Stimulated activated CD4-positive, alpha-beta T cell treated with anti-CD3 and anti-CD28 coated beads, Interleukin-12 subunit alpha, Interleukin-12 subunit beta, amount 100 ng/mL, for 48 hours (primary cell): ENCODE results near the gene SPTB.
A peak's percentile ranks its signal among the peaks of the same experiment; 100 is the strongest.
"Not testable (repeated sequence)": the region's sequence is repeated elsewhere in the genome, so short reads cannot be mapped to it uniquely, and the experiment has no call there.

ENCODE experiments used
- DNase-seq, 3 donors: peaks; one replicate each; pipeline ENCODE4 v3.0.0-alpha.2; 2020; ENCODE audit warnings: low read depth in 2 of 3, low spot score in 1 of 3

SPTB gene

GRCh38 chr14:64824471-64824870, 55.2 kb downstream of the SPTB start:
- DNase-seq, result no peak

GRCh38 chr14:64823305-64823861, 56.3 kb downstream of the SPTB start:
- peak; percentile 36 to 66 (median 50) for DNase-seq

- no peak for DNase-seq
These were observed 58.1 kb downstream of the SPTB start for GRCh38 chr14:64821651-64822050.

- no peak for DNase-seq
These were observed 61.6 kb downstream of the SPTB start for GRCh38 chr14:64818151-64818550.

- no peak for DNase-seq
These were observed 62.1 kb downstream of the SPTB start for GRCh38 chr14:64817631-64818030.

GRCh38 chr14:64816221-64816783, 63.4 kb downstream of the SPTB start:
- no peak for DNase-seq

- no peak for DNase-seq
These were observed 64.5 kb downstream of the SPTB start for GRCh38 chr14:64815257-64815656.

- DNase-seq, result peak in 1 of 3 donors; percentile 8
These were observed 67.3 kb downstream of the SPTB start for GRCh38 chr14:64812412-64812811.

- DNase-seq, result no peak
These were observed 68.0 kb downstream of the SPTB start for GRCh38 chr14:64811676-64812075.

GRCh38 chr14:64808449-64808848, 71.3 kb downstream of the SPTB start:
- DNase-seq, result no peak

GRCh38 chr14:64807551-64807950, 72.2 kb downstream of the SPTB start:
- no peak for DNase-seq

GRCh38 chr14:64806862-64807495, 72.7 kb downstream of the SPTB start:
- no peak for DNase-seq

GRCh38 chr14:64806202-64806861, 73.4 kb downstream of the SPTB start:
- no peak for DNase-seq

GRCh38 chr14:64805646-64806045, 74.1 kb downstream of the SPTB start:
- DNase-seq, result not testable (repeated sequence)

- no peak for DNase-seq
These were observed 74.9 kb downstream of the SPTB start for GRCh38 chr14:64804754-64805260.

- DNase-seq, result no peak
These were observed 77.9 kb downstream of the SPTB start for GRCh38 chr14:64801800-64802199.

- DNase-seq, result no peak
These were observed 78.7 kb downstream of the SPTB start for GRCh38 chr14:64801046-64801445.

- no peak for DNase-seq
These were observed 79.7 kb downstream of the SPTB start for GRCh38 chr14:64800000-64800399.

- no peak for DNase-seq
These were observed 80.2 kb downstream of the SPTB start for GRCh38 chr14:64799555-64799954.

GRCh38 chr14:64796369-64796768, 83.3 kb downstream of the SPTB start:
- DNase-seq, result no peak

- no peak for DNase-seq
These were observed 83.8 kb downstream of the SPTB start for GRCh38 chr14:64795921-64796320.

GRCh38 chr14:64795211-64795610, 84.5 kb downstream of the SPTB start:
- DNase-seq, result no peak
